Left ventricle myocardium inferior (tissue), 1 donor: ENCODE results near the gene KRTAP10-4. TPM values are rescaled to one million over a fixed set of nuclear protein-coding genes. Genes with fewer than 3 reads are reported as not detected.
"Not testable (repeated sequence)": the region's sequence is repeated elsewhere in the genome, so short reads cannot be mapped to it uniquely, and the experiment has no call there.

Experiments used
- DNase-seq: peaks from one replicate; pipeline ENCODE4 v3.0.0-alpha.2; 2020
- H3K27ac ChIP-seq: fragments of 200-600 bp; replicated peaks from 2 replicates; pipeline ENCODE4 v1.8.0; 2021
- H3K27me3 ChIP-seq: fragments of 200-600 bp; 2 replicates; pipeline ENCODE4 v1.8.0; 2021; ENCODE audit warnings: low read depth
- H3K36me3 ChIP-seq: fragments of 200-600 bp; 2 replicates; pipeline ENCODE4 v1.8.0; 2021
- H3K4me1 ChIP-seq: fragments of 200-600 bp; 2 replicates; pipeline ENCODE4 v1.8.0; 2021
- H3K4me3 ChIP-seq: fragments of 200-600 bp; 2 replicates; pipeline ENCODE4 v1.8.0; 2021; ENCODE audit warnings: mild to moderate bottlenecking, moderate library complexity
- H3K9me3 ChIP-seq: fragments of 200-600 bp; replicated peaks from 2 replicates; pipeline ENCODE4 v1.8.0; 2021
- intact Hi-C: fragments of 100-400 bp; cut with micrococcal nuclease; formaldehyde crosslinking; loops from one replicate; pipeline ENCODE4 v1.11.0; 2022
- total RNA-seq: library from RNA; stranded (reverse); fragmentation: NEBNext Ultra II Directional; extraction: Animal tissue kit (Norgen Biotek cat#: 25700); gene quantifications from one replicate; pipeline ENCODE4 v1.2.1, GENCODE V29; 2021
- TF ChIP-seq, protein P1 (sequence below): fragments of 200-600 bp; IDR thresholded peaks from 2 replicates; pipeline ENCODE4 v1.8.0; 2021; ENCODE audit warnings: antibody characterized with exemption, mild to moderate bottlenecking, borderline replicate concordance
- donor health status: DM: no; HTN: yes; CAD: no; lungs with severe emphysema.

KRTAP10-4 gene
- total RNA-seq, 1 donor from 2014 or later, result not detected

DNA sequence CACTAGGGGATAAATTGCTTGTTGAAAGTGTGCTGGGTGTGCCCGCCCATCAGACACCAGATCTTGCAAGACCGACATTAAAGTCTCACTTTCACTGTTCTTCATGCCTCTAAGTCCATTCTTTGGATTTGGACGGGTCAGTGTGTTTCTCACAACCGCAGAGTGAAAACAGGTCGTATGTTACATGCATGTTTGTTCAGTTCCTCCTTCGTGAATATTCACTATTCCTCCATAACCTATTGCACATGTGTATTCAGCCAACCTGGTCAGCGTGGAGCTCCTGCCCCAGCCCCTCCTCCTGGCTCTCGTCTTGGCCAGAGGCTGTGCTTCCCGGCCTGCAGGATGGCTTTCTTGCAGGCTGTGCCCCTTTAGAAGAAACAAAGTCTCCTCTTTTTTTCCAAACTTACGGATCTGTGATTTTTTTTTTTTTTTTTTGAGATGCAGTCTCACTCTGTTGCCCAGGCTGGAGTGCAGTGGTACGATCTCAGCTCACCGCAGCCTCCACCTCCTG is 20.9 kb downstream of the KRTAP10-4 start:
- H3K27me3 ChIP-seq, result peaks cover 35% of the 10 kb centered on the region
- H3K4me1 ChIP-seq, result peaks cover 8% of the 10 kb centered on the region

DNA sequence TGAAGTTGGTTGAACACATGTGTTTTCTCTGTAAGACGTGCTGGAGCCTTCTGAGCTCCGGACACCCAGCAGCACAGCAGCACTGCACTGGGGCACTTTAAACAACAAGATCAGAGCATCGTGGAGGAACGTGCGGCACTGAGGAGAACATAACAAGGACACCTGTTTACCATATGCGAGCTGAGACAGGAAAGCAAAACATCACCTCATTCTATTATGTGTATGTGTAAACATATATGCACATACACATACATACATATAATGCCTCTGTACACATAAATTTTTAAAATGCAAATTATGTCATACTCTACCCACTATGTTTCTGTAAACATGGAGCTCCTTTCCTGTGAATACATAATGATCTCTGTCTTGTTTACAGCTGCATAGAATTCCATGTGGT is 22.0 kb downstream of the KRTAP10-4 start:
- TF ChIP-seq, protein P1, sequence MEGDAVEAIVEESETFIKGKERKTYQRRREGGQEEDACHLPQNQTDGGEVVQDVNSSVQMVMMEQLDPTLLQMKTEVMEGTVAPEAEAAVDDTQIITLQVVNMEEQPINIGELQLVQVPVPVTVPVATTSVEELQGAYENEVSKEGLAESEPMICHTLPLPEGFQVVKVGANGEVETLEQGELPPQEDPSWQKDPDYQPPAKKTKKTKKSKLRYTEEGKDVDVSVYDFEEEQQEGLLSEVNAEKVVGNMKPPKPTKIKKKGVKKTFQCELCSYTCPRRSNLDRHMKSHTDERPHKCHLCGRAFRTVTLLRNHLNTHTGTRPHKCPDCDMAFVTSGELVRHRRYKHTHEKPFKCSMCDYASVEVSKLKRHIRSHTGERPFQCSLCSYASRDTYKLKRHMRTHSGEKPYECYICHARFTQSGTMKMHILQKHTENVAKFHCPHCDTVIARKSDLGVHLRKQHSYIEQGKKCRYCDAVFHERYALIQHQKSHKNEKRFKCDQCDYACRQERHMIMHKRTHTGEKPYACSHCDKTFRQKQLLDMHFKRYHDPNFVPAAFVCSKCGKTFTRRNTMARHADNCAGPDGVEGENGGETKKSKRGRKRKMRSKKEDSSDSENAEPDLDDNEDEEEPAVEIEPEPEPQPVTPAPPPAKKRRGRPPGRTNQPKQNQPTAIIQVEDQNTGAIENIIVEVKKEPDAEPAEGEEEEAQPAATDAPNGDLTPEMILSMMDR, result no peak
- H3K4me1 ChIP-seq, result peaks cover 8% of the 10 kb centered on the region
- H3K4me3 ChIP-seq, result no peak overlapping the region
- no peak overlapping the region for H3K27ac ChIP-seq
- H3K9me3 ChIP-seq, result peaks cover 10% of the 10 kb centered on the region
- DNase-seq, result no peak
- H3K27me3 ChIP-seq, result peaks cover 31% of the 10 kb centered on the region
- no peaks in the 10 kb centered on the region for H3K36me3 ChIP-seq
- intact Hi-C loops, result no loop called here

More for the DNA sequence above, 20.9 kb downstream of the KRTAP10-4 start:
- intact Hi-C loops, result no loop called here
- H3K36me3 ChIP-seq, result no peaks in the 10 kb centered on the region
- no peak overlapping the region for H3K4me3 ChIP-seq
- no peak for DNase-seq
- H3K9me3 ChIP-seq, result peaks cover 10% of the 10 kb centered on the region
- TF ChIP-seq, protein P1, result no peak
- no peak overlapping the region for H3K27ac ChIP-seq

DNA sequence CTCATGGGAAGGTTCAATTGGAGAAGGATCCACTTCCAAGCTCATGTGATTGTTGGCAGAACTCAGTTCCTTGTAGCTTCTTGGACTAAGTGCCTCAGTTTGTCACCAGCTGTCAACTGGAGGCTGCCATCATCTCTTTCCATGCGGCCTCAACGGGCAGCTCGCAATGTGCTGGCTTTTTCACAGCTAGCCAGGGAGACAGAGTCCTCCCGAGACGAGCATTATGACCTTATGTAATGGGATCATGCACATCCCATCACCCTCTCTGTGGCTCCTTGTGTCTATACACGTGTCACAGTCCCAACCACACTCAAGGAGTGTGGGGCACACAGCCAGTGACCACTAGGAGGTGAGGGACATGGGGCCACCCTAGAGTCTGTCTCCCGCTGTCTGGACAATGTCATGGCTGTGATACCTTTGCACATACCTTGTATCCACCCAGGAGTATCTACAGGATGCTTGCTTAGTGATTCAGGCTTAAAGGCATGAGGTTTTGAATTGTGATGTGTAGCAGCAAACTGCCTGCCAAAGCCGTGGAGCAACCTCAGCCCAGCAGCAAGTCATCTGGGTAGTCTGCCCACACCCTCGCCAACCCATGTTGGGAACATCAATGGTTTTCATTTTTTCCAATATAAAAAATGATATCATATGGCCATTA is 22.7 kb downstream of the KRTAP10-4 start:
- Histone ChIP-seq H3K4me3 (no peak overlapping the region), H3K36me3 (no peaks in the 10 kb centered on the region), H3K4me1 (peaks cover 8% of the 10 kb centered on the region), H3K9me3 (peaks cover 10% of the 10 kb centered on the region), H3K27ac (no peak overlapping the region), H3K27me3 (peaks cover 34% of the 10 kb centered on the region)
- TF ChIP-seq, protein P1, result no peak
- intact Hi-C loops, result no loop called here
- no peak for DNase-seq

DNA sequence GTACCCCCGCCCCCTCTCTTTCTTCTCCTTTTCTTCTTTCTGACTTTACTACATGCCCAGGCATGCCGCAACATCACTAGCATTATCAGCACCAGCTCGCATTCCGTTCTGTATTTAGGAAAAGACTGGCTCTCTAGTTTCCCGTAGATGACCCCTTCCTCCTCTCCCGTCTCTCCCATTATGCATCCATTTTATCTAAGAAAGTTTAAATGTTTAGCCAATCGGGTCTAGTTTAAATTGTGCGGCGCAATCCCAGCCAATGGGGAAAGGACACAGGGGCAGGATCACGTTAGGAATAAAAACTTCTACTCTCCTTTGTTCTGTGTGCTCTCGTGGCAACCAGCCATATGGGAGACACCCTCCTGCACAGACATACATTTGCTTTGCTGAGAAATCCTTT is 24.5 kb downstream of the KRTAP10-4 start:
- no peak for DNase-seq
- Histone ChIP-seq H3K9me3 (peaks cover 10% of the 10 kb centered on the region), H3K4me3 (no peak overlapping the region), H3K27me3 (peaks cover 50% of the 10 kb centered on the region), H3K27ac (no peak overlapping the region), H3K4me1 (peaks cover 4% of the 10 kb centered on the region), H3K36me3 (no peaks in the 10 kb centered on the region)
- TF ChIP-seq, protein P1, result no peak
- intact Hi-C loops, result no loop called here

DNA sequence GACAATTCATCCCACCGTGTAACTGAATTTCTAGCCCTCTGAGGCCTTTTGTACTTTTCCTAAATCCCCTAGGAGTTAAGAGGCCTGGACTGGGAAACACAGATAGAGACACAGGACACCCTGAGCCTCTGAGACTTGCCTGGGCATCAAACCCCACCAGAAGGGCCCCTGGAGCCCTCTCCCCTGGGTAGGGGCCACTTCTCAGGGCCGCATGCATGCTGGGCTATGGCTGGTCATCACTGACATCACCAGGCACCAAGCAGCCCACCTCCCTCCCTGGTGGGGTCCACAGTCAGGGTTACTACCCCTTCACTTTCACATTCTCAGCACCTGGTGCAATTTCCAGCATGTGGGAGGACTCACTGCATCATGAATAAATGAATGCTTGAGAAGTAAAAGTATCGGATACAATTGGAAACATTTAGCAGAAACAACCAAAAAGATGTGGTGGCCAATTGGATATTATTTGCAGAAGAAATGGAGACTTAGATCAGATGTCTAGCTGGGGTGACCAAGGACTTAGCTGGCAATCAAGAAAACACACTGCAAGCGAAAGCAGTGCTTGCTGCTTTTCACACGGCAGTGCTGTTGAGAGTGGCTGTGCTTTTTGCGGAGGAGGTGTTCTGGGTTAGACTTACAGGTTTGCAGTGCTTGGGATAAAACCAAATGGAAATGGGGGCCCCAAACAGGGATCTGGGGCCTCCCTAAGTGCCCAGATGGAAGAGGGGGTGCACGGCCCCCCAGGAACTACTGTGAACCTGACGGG is 25.9 kb downstream of the KRTAP10-4 start:
- intact Hi-C loops, result no loop called here
- peaks cover 64% of the 10 kb centered on the region for H3K27me3 ChIP-seq
- DNase-seq, result no peak

DNA sequence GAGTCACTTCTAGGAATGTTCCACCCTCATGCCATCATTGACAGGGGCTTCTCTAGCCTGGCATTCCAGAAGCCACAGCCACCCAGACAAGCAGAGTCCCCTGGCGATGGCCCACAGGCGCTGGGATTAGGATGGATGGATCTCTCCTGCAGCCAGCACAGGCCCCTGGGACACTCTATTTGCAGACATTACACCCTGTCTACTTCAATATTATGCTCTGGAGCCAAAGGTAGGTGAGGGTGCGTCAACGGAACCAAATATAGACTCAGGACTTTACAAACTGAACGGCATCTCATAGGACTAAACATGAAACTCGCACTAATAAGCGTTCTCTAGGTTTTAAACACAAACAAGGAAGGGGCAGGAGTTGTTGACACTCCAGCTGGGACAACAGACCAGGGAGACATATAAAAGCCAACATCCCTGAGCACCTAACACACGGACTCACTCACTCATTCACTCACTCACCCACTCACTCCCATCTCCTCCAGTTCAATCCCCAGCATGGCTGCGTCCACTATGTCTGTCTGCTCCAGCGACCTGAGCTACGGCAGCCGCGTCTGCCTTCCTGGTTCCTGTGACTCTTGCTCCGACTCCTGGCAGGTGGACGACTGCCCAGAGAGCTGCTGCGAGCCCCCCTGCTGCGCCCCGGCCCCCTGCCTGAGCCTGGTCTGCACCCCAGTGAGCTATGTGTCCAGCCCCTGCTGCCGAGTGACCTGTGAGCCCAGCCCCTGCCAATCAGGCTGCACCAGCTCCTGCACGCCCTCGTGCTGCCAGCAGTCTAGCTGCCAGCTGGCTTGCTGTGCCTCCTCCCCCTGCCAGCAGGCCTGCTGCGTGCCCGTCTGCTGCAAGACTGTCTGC is 26.8 kb downstream of the KRTAP10-4 start, which contains the start of gene KRTAP10-7:
Gene KRTAP10-7, plus strand, starts transcription at position 480 of the 861 bp plus-strand sequence. Its CDS starts 25 bp downstream, at position 505.
- H3K36me3 ChIP-seq, intact Hi-C loops, DNase-seq, H3K4me1 ChIP-seq, H3K27ac ChIP-seq, H3K4me3 ChIP-seq: not testable (repeated sequence)
- H3K9me3 ChIP-seq, result peaks cover 10% of the 10 kb centered on the region
- peaks cover 62% of the 10 kb centered on the region for H3K27me3 ChIP-seq

More for the DNA sequence above, 25.9 kb downstream of the KRTAP10-4 start:
- H3K27ac ChIP-seq, result no peak overlapping the region
- TF ChIP-seq, protein P1, result no peak
- H3K36me3 ChIP-seq, result no peaks in the 10 kb centered on the region
- no peak overlapping the region for H3K4me3 ChIP-seq
- peaks cover 10% of the 10 kb centered on the region for H3K9me3 ChIP-seq
- no peaks in the 10 kb centered on the region for H3K4me1 ChIP-seq

DNA sequence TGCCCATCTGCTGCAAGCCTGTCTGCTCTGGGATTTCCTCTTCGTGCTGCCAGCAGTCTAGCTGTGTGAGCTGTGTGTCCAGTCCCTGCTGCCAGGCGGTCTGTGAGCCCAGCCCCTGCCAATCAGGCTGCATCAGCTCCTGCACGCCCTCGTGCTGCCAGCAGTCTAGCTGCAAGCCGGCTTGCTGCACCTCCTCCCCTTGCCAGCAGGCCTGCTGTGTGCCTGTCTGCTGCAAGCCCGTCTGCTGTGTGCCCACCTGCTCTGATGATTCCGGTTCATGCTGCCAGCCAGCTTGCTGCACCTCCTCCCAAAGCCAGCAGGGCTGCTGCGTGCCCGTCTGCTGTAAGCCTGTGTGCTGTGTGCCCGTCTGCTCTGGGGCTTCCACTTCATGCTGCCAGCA is 27.6 kb downstream of the KRTAP10-4 start:
- H3K9me3 ChIP-seq, result peaks cover 10% of the 10 kb centered on the region
- DNase-seq, H3K36me3 ChIP-seq, intact Hi-C loops, H3K4me3 ChIP-seq, H3K27ac ChIP-seq, H3K4me1 ChIP-seq: not testable (repeated sequence)
- H3K27me3 ChIP-seq, result peaks cover 59% of the 10 kb centered on the region
